H1 (cell line): ENCODE measurements around the gene TMEM245. TPM values are rescaled to one million over a fixed set of nuclear protein-coding genes. Genes with fewer than 3 reads are reported as not detected.

Source experiments
- BRCA1 ChIP-seq: IDR thresholded peaks from 2 replicates; pipeline ENCODE4 v1.6.1; 2012; ENCODE audit warnings: low read depth, low read length, improper control_type of control experiment
- CHD1 ChIP-seq: IDR thresholded peaks from 2 replicates; pipeline ENCODE4 v1.6.1; 2012; ENCODE audit warnings: low read depth, low read length, improper control_type of control experiment
- CREB1 ChIP-seq: IDR thresholded peaks from 2 replicates; pipeline ENCODE4 v1.6.1; 2012; ENCODE audit warnings: inconsistent platforms
- FOSL1 ChIP-seq: IDR thresholded peaks from 2 replicates; pipeline ENCODE4 v1.6.1; 2011; ENCODE audit warnings: mild to moderate bottlenecking, low read depth, low read length, moderate library complexity; ENCODE audit not compliant: insufficient read depth
- HDAC2 ChIP-seq, 2 experiments: fragments of 300-600 bp in 1 of 2; sonication (generic) in 1 of 2; IDR thresholded peaks; 2 replicates each; pipeline ENCODE4 v1.6.1; 2011 to 2012; ENCODE audit warnings: low read depth in 2 of 2, low read length in 2 of 2, mild to moderate bottlenecking in 2 of 2, moderate library complexity in 2 of 2, borderline replicate concordance in 1 of 2, inconsistent platforms in 1 of 2
- JUN ChIP-seq: IDR thresholded peaks from 2 replicates; pipeline ENCODE4 v1.6.1; 2011; ENCODE audit warnings: low read depth, mild to moderate bottlenecking, improper control_type of control experiment, low read length
- KDM1A ChIP-seq: fragments of 200-600, 300-600 bp; sonication (generic); IDR thresholded peaks from 2 replicates; pipeline ENCODE4 v1.7.1; 2016; ENCODE audit warnings: mild to moderate bottlenecking, low read length, borderline replicate concordance
- RFX5 ChIP-seq: IDR thresholded peaks from 2 replicates; pipeline ENCODE4 v1.6.1; 2011; ENCODE audit warnings: low read depth, low read length, improper control_type of control experiment, borderline replicate concordance
- RXRA ChIP-seq: IDR thresholded peaks from 2 replicates; pipeline ENCODE4 v1.6.1; 2011; ENCODE audit warnings: low read depth, mild to moderate bottlenecking, low read length, moderate library complexity; ENCODE audit not compliant: insufficient read depth
- SRF ChIP-seq: IDR thresholded peaks from 2 replicates; pipeline ENCODE4 v1.6.1; 2011; ENCODE audit warnings: mild to moderate bottlenecking, low read depth, low read length, moderate library complexity
- SUZ12 ChIP-seq: fragments of 200-600 bp; sonication (generic); IDR thresholded peaks from 2 replicates; pipeline ENCODE4 v1.6.1; 2012; ENCODE audit warnings: mild to moderate bottlenecking, inconsistent platforms, low read length, moderate library complexity, mixed read lengths
- TEAD4 ChIP-seq: IDR thresholded peaks from 2 replicates; pipeline ENCODE4 v1.6.1; 2012; ENCODE audit warnings: low read depth, low read length, inconsistent platforms, mixed read lengths
- polyA plus RNA-seq, 7 experiments: library from polyadenylated mRNA; depleted of rRNA in 3 of 7; stranded (reverse) in 5 of 7; unstranded in 2 of 7; fragments of >200 nt in 5 of 7; fragments of 200-250 nt in 2 of 7; gene quantifications; 1 replicate in 5 of 7; 2 replicates in 1 of 7; 4 replicates in 1 of 7; pipeline versions ENCODE4 v1.2.1 to v1.2.3, GENCODE V29; 2011 to 2013; ENCODE audit warnings: missing spikeins in 2 of 7, mixed read lengths in 2 of 7
- total RNA-seq: library from RNA; stranded (reverse); fragmentation: NEBNext Ultra II Directional; extraction: Animal tissue kit (Norgen Biotek cat#: 25700); gene quantifications from 2 replicates; pipeline ENCODE4 v1.2.1, GENCODE V29; 2021
- TF ChIP-seq, protein P1 (sequence below): fragments of 300-600 bp; sonication (generic); IDR thresholded peaks from 2 replicates; pipeline ENCODE4 v1.7.1; 2012; ENCODE audit warnings: low read length, moderate library complexity, mild to moderate bottlenecking, inconsistent platforms; ENCODE audit not compliant: insufficient replicate concordance

TMEM245 gene
- total and polyA plus RNA-seq, 2 of the 8 experiments (the other 6 are each of a cell fraction or from before 2014, with no cell fraction given) = 44.3 to 45.8 TPM

DNA sequence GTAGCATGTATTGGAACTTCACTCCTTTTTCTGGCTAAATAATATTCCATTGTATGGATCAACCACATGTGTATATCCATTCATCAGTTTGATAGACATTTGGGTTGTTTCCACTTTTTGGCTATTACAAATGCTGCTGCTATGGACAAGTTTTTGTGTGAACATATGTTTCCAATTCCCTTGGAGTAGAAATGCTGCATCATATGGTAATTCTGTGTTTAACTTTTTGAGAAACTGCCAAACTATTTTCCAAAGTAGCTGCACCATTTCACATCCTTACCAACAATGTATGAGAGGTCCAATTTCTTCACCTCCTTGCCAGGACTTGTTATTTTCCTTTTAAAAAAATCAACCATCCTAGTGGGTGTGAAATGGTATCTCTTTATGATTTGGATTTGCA is 38.9 kb upstream of the TMEM245 start (continued):
- TF ChIP-seq, protein P1, sequence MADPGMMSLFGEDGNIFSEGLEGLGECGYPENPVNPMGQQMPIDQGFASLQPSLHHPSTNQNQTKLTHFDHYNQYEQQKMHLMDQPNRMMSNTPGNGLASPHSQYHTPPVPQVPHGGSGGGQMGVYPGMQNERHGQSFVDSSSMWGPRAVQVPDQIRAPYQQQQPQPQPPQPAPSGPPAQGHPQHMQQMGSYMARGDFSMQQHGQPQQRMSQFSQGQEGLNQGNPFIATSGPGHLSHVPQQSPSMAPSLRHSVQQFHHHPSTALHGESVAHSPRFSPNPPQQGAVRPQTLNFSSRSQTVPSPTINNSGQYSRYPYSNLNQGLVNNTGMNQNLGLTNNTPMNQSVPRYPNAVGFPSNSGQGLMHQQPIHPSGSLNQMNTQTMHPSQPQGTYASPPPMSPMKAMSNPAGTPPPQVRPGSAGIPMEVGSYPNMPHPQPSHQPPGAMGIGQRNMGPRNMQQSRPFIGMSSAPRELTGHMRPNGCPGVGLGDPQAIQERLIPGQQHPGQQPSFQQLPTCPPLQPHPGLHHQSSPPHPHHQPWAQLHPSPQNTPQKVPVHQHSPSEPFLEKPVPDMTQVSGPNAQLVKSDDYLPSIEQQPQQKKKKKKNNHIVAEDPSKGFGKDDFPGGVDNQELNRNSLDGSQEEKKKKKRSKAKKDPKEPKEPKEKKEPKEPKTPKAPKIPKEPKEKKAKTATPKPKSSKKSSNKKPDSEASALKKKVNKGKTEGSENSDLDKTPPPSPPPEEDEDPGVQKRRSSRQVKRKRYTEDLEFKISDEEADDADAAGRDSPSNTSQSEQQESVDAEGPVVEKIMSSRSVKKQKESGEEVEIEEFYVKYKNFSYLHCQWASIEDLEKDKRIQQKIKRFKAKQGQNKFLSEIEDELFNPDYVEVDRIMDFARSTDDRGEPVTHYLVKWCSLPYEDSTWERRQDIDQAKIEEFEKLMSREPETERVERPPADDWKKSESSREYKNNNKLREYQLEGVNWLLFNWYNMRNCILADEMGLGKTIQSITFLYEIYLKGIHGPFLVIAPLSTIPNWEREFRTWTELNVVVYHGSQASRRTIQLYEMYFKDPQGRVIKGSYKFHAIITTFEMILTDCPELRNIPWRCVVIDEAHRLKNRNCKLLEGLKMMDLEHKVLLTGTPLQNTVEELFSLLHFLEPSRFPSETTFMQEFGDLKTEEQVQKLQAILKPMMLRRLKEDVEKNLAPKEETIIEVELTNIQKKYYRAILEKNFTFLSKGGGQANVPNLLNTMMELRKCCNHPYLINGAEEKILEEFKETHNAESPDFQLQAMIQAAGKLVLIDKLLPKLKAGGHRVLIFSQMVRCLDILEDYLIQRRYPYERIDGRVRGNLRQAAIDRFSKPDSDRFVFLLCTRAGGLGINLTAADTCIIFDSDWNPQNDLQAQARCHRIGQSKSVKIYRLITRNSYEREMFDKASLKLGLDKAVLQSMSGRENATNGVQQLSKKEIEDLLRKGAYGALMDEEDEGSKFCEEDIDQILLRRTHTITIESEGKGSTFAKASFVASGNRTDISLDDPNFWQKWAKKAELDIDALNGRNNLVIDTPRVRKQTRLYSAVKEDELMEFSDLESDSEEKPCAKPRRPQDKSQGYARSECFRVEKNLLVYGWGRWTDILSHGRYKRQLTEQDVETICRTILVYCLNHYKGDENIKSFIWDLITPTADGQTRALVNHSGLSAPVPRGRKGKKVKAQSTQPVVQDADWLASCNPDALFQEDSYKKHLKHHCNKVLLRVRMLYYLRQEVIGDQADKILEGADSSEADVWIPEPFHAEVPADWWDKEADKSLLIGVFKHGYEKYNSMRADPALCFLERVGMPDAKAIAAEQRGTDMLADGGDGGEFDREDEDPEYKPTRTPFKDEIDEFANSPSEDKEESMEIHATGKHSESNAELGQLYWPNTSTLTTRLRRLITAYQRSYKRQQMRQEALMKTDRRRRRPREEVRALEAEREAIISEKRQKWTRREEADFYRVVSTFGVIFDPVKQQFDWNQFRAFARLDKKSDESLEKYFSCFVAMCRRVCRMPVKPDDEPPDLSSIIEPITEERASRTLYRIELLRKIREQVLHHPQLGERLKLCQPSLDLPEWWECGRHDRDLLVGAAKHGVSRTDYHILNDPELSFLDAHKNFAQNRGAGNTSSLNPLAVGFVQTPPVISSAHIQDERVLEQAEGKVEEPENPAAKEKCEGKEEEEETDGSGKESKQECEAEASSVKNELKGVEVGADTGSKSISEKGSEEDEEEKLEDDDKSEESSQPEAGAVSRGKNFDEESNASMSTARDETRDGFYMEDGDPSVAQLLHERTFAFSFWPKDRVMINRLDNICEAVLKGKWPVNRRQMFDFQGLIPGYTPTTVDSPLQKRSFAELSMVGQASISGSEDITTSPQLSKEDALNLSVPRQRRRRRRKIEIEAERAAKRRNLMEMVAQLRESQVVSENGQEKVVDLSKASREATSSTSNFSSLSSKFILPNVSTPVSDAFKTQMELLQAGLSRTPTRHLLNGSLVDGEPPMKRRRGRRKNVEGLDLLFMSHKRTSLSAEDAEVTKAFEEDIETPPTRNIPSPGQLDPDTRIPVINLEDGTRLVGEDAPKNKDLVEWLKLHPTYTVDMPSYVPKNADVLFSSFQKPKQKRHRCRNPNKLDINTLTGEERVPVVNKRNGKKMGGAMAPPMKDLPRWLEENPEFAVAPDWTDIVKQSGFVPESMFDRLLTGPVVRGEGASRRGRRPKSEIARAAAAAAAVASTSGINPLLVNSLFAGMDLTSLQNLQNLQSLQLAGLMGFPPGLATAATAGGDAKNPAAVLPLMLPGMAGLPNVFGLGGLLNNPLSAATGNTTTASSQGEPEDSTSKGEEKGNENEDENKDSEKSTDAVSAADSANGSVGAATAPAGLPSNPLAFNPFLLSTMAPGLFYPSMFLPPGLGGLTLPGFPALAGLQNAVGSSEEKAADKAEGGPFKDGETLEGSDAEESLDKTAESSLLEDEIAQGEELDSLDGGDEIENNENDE = no peak
- TF ChIP-seq CHD1 (no peak), JUN (no peak), TEAD4 (no peak), FOSL1 (no peak), SUZ12 (no peak), BRCA1 (no peak), RFX5 (no peak), HDAC2 (IDR thresholded peaks at IDR 0.05; ENCODE audit: borderline replicate concordance in 1 of 2, low read depth in 2 of 2, low read length in 2 of 2) (no peak), CREB1 (no peak), SRF (no peak), RXRA (no peak), KDM1A (no peak)
